Measurements from ENCODE around the gene MZT2A.
"Not testable (repeated sequence)": the region's sequence is repeated elsewhere in the genome, so short reads cannot be mapped to it uniquely, and the experiment has no call there.

MZT2A gene

DNA sequence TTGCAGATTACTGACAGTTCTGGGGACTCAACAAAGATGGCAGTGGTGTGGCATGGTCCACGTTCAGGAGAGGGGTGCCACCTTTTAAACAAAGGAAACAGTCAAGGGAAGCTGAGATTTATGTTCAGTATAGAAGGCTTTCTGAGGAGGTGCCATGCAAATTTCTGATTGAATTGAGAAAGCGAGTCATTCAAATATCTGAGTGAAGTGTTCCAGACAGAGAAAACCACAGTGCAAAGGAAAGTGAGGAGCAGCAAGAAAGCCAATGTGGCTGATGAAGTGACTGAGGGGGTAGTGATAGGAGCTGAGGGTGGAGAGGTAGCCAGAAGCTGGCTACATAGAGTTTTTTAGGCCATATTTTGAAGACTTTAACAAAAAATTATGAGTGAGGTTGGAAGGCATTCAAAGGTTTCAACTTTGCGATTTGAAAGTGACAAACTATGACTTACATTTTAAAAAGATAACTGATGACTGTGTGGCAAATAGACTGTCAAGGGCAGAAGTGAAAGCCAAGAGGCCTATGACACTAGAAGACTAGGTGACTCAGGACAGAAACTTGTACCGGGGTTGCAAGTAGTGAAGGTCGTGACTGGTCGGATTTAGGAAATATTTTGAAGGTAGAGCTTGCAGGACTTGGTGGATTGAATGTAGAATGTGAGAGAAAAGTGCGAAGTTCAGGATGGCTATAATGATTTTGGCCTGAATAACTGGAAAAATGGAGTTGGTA, 51.3 kb downstream of the MZT2A start:
- not testable (repeated sequence) for H3K4me3 ChIP-seq (ENCODE audit: insufficient read depth, low read length, poor library complexity, severe bottlenecking); H3K4me2 ChIP-seq (ENCODE audit: low read depth, low read length, poor library complexity, severe bottlenecking); H3K27ac ChIP-seq (ENCODE audit: low read depth, low read length); H2AFZ ChIP-seq (ENCODE audit: low read depth, low read length, severe bottlenecking); H3K9me3 ChIP-seq (ENCODE audit: insufficient read depth, low read length); H3K79me2 ChIP-seq (ENCODE audit: insufficient read depth, low read length); H3K9me2 ChIP-seq (replicated peaks; ENCODE audit: insufficient read depth, low read length); H3K9ac ChIP-seq (ENCODE audit: low read length); H3K36me3 ChIP-seq (ENCODE audit: low read length); H4K20me1 ChIP-seq (ENCODE audit: low read depth, low read length); H3K27me3 ChIP-seq (ENCODE audit: low read length); H3F3A ChIP-seq (ENCODE audit: insufficient read depth)

Measured in SU-DHL-6 (cell line).